ENCODE measurements around the gene SPATA9.
A peak's percentile ranks its signal among the peaks of the same experiment; 100 is the strongest.

SPATA9 gene

GRCh38 chr5:95725071-95725820, 42.5 kb upstream of the SPATA9 start:
- no peaks in the 10 kb centered on the region for H3K79me2 ChIP-seq (ENCODE audit: control insufficient read depth, insufficient read depth, low read length)
- H3K79me1 ChIP-seq (ENCODE audit: low read length): no peaks in the 10 kb centered on the region
- H2BK15ac ChIP-seq (replicated peaks; ENCODE audit: low read depth): peak overlapping the region; percentile 36
- no peaks in the 10 kb centered on the region for H3K36me3 ChIP-seq (ENCODE audit: control insufficient read depth, insufficient read depth, low read length)
- H2AK5ac ChIP-seq (ENCODE audit: low read length): no peak overlapping the region
- H4K8ac ChIP-seq (ENCODE audit: low read depth, low read length): no peak overlapping the region
- H3K23ac ChIP-seq (ENCODE audit: low read length): no peak overlapping the region
- H3K4ac ChIP-seq (ENCODE audit: low read depth, low read length): no peak overlapping the region
- peak overlapping the region; percentile 92 for H3K18ac ChIP-seq (ENCODE audit: low read length)
- H2BK5ac ChIP-seq (ENCODE audit: low read length): no peak overlapping the region
- no peak overlapping the region for H2BK120ac ChIP-seq (ENCODE audit: low read depth, low read length)
- no peak overlapping the region for H3K4me2 ChIP-seq (ENCODE audit: low read length)
- H4K5ac ChIP-seq (ENCODE audit: low read length): no peak overlapping the region
- no peak overlapping the region for H3K27ac ChIP-seq (ENCODE audit: low read depth, low read length)
- WGBS (ENCODE audit: extremely low coverage, insufficient coverage, low lambda C conversion rate): no CpG with 5 or more reads among the region's 5 CpGs
- peaks cover 13% of the 10 kb centered on the region for H3K4me1 ChIP-seq (ENCODE audit: control insufficient read depth, low read depth, low read length)
- H3K56ac ChIP-seq (ENCODE audit: low read length): no peak overlapping the region
- H3K27me3 ChIP-seq (ENCODE audit: insufficient read depth, low read length, poor library complexity): no peaks in the 10 kb centered on the region
- no peak for DNase-seq
- no peak overlapping the region for H3K4me3 ChIP-seq (ENCODE audit: low read length)
- H3K9ac ChIP-seq (ENCODE audit: low read length): no peak overlapping the region

- H3K27me3 ChIP-seq (ENCODE audit: insufficient read depth, low read length, poor library complexity): no peaks in the 10 kb centered on the region
- peak overlapping the region; percentile 49 for H3K56ac ChIP-seq (ENCODE audit: low read length)
- no CpG with 5 or more reads among the region's 5 CpGs for WGBS (ENCODE audit: extremely low coverage, insufficient coverage, low lambda C conversion rate)
- H4K5ac ChIP-seq (ENCODE audit: low read length): no peak overlapping the region
- H4K8ac ChIP-seq (ENCODE audit: low read depth, low read length): no peak overlapping the region
- peak; percentile 95 for DNase-seq
- no peak overlapping the region for H2BK15ac ChIP-seq (replicated peaks; ENCODE audit: low read depth)
- H3K4me1 ChIP-seq (ENCODE audit: control insufficient read depth, low read depth, low read length): peaks cover 14% of the 10 kb centered on the region
- H3K79me1 ChIP-seq (ENCODE audit: low read length): no peaks in the 10 kb centered on the region
- H3K9ac ChIP-seq (ENCODE audit: low read length): no peak overlapping the region
- no peak overlapping the region for H2AK5ac ChIP-seq (ENCODE audit: low read length)
- no peaks in the 10 kb centered on the region for H3K79me2 ChIP-seq (ENCODE audit: control insufficient read depth, insufficient read depth, low read length)
- no peak overlapping the region for H3K27ac ChIP-seq (ENCODE audit: low read depth, low read length)
- H3K4ac ChIP-seq (ENCODE audit: low read depth, low read length): no peak overlapping the region
- no peak overlapping the region for H3K23ac ChIP-seq (ENCODE audit: low read length)
- no peak overlapping the region for H3K4me2 ChIP-seq (ENCODE audit: low read length)
- H3K18ac ChIP-seq (ENCODE audit: low read length): no peak overlapping the region
- no peaks in the 10 kb centered on the region for H3K36me3 ChIP-seq (ENCODE audit: control insufficient read depth, insufficient read depth, low read length)
- H3K4me3 ChIP-seq (ENCODE audit: low read length): no peak overlapping the region
- no peak overlapping the region for H2BK120ac ChIP-seq (ENCODE audit: low read depth, low read length)
- no peak overlapping the region for H2BK5ac ChIP-seq (ENCODE audit: low read length)
These were observed 41.0 kb upstream of the SPATA9 start for GRCh38 chr5:95723632-95724369.

DNA sequence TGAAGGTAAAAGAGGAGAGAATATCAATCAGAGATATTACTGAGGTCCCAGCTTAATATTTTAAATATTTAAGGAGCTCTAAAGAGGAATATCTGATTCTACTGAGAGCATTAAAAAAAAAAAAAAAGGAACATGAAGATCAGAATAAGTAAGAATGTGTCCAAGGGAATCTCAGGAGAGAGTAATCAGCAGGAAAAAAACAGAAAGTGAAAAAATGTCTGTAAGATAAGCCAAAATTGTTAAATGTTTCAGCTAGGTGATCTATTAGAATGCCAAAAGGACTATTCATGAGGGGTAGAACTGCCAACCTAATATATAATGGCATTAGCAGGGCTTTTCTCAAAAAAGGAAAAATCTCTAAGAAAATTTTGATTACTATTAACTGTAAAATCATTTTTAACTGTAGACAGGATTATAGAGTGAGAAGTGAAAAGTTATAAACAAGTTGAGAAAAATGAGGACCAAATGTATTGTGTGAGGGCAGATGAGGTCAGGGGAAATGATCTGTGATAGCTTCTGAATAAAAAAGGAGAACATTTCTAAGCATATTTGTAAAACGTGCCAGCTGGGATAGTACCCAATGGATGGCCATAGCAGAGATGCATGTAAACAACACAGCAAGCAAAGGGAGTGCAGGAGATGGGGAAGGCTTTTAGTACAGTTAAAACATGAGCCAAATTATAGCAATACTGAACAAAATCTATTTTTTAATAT, 38.9 kb upstream of the SPATA9 start:
- peak overlapping the region; percentile 54 for H3K56ac ChIP-seq (ENCODE audit: low read length)
- no peak overlapping the region for H3K4me2 ChIP-seq (ENCODE audit: low read length)
- no peaks in the 10 kb centered on the region for H3K36me3 ChIP-seq (ENCODE audit: control insufficient read depth, insufficient read depth, low read length)
- H3K4me3 ChIP-seq (ENCODE audit: low read length): no peak overlapping the region
- H4K8ac ChIP-seq (ENCODE audit: low read depth, low read length): no peak overlapping the region
- peaks cover 14% of the 10 kb centered on the region for H3K4me1 ChIP-seq (ENCODE audit: control insufficient read depth, low read depth, low read length)
- H2BK120ac ChIP-seq (ENCODE audit: low read depth, low read length): peak overlapping the region; percentile 61
- no peak overlapping the region for H2AK5ac ChIP-seq (ENCODE audit: low read length)
- no peak for DNase-seq
- H2BK5ac ChIP-seq (ENCODE audit: low read length): no peak overlapping the region
- no peak overlapping the region for H4K5ac ChIP-seq (ENCODE audit: low read length)
- H3K23ac ChIP-seq (ENCODE audit: low read length): no peak overlapping the region
- no CpG with 5 or more reads among the region's 1 CpG for WGBS (ENCODE audit: extremely low coverage, insufficient coverage, low lambda C conversion rate)
- H3K27me3 ChIP-seq (ENCODE audit: insufficient read depth, low read length, poor library complexity): no peaks in the 10 kb centered on the region
- peak overlapping the region; percentile 92 for H2BK15ac ChIP-seq (replicated peaks; ENCODE audit: low read depth)
- H3K9ac ChIP-seq (ENCODE audit: low read length): no peak overlapping the region
- no peaks in the 10 kb centered on the region for H3K79me2 ChIP-seq (ENCODE audit: control insufficient read depth, insufficient read depth, low read length)
- H3K27ac ChIP-seq (ENCODE audit: low read depth, low read length): no peak overlapping the region
- H3K79me1 ChIP-seq (ENCODE audit: low read length): no peaks in the 10 kb centered on the region
- no peak overlapping the region for H3K4ac ChIP-seq (ENCODE audit: low read depth, low read length)
- no peak overlapping the region for H3K18ac ChIP-seq (ENCODE audit: low read length)

DNA sequence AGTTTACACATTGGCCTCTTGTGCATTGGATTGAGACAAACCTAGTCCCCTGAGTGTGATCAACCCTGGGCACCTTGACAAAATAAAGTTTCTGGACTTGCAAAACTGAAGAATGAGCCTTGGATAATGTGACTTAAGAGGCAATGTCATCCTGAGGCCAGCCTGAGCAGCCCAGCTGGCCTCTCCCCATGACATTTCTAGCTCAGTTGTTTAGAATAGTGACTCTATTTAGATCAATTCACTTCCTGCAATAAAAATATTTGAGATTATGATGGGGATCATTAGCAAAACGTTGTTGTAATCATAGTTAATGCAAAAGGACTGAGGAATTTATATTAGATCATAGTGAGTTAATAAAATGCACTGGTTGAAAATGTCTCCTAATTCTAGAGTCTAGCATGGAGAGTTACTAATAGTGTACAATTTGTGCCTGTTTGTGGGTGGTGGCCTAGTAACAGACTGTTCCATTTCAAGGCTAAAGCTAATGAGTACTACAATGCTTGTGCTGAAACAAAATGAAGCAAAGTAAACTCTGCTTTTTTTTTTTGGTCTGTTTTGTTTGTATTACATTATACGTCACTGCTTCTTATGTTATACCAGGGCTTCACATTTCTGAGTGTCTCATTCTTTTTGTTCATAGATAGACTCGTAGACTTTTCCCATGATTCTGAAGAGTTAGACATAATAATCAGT, 37.4 kb upstream of the SPATA9 start:
- Histone ChIP-seq H3K4me2 (ENCODE audit: low read length) (no peak overlapping the region), H3K4me1 (ENCODE audit: control insufficient read depth, low read depth, low read length) (peaks cover 11% of the 10 kb centered on the region), H4K8ac (ENCODE audit: low read depth, low read length) (no peak overlapping the region), H3K56ac (ENCODE audit: low read length) (peak overlapping the region; percentile 71), H3K27me3 (ENCODE audit: insufficient read depth, low read length, poor library complexity) (no peaks in the 10 kb centered on the region), H3K79me2 (ENCODE audit: control insufficient read depth, insufficient read depth, low read length) (no peaks in the 10 kb centered on the region), H3K79me1 (ENCODE audit: low read length) (no peaks in the 10 kb centered on the region), H2AK5ac (ENCODE audit: low read length) (no peak overlapping the region), H3K9ac (ENCODE audit: low read length) (no peak overlapping the region), H4K5ac (ENCODE audit: low read length) (no peak overlapping the region), H3K4ac (ENCODE audit: low read depth, low read length) (peak overlapping the region; percentile 59), H3K36me3 (ENCODE audit: control insufficient read depth, insufficient read depth, low read length) (no peaks in the 10 kb centered on the region), H2BK15ac (replicated peaks; ENCODE audit: low read depth) (peak overlapping the region; percentile 12), H2BK120ac (ENCODE audit: low read depth, low read length) (no peak overlapping the region), H3K18ac (ENCODE audit: low read length) (peak overlapping the region; percentile 76), H2BK5ac (ENCODE audit: low read length) (no peak overlapping the region), H3K23ac (ENCODE audit: low read length) (no peak overlapping the region), H3K4me3 (ENCODE audit: low read length) (no peak overlapping the region), H3K27ac (ENCODE audit: low read depth, low read length) (no peak overlapping the region)
- no peak for DNase-seq
- no CpG with 5 or more reads among the region's 3 CpGs for WGBS (ENCODE audit: extremely low coverage, insufficient coverage, low lambda C conversion rate)

DNA sequence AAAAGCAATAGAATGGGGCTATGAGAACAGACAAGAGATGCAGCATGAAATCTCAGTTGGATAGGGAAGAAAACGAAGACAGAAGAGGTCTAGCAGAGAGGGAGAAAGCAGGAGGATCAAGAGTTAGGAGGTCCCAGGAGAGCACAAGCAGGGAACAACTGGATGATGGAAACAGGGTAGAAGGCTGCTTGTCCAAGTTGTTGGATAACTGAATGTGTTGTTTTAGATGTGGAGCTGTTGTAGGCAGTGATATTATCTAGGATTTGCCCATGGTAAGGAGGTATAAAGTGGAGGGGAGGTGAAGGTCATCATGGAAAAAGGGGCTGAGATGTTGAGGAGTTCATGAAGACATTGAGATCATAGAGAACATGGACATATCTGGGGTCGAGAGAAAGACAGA, 35.9 kb upstream of the SPATA9 start:
- H2BK120ac ChIP-seq (ENCODE audit: low read depth, low read length): no peak overlapping the region
- H2BK5ac ChIP-seq (ENCODE audit: low read length): peak overlapping the region; percentile 99
- H3K36me3 ChIP-seq (ENCODE audit: control insufficient read depth, insufficient read depth, low read length): no peaks in the 10 kb centered on the region
- peaks cover 11% of the 10 kb centered on the region for H3K4me1 ChIP-seq (ENCODE audit: control insufficient read depth, low read depth, low read length)
- peak overlapping the region; percentile 71 for H4K5ac ChIP-seq (ENCODE audit: low read length)
- peak overlapping the region; percentile 58 for H3K27ac ChIP-seq (ENCODE audit: low read depth, low read length)
- peak overlapping the region; percentile 71 for H3K9ac ChIP-seq (ENCODE audit: low read length)
- DNase-seq: no peak
- peak overlapping the region; percentile 85 for H3K4ac ChIP-seq (ENCODE audit: low read depth, low read length)
- H3K4me2 ChIP-seq (ENCODE audit: low read length): peak overlapping the region; percentile 15
- H3K56ac ChIP-seq (ENCODE audit: low read length): peak overlapping the region; percentile 85
- H3K27me3 ChIP-seq (ENCODE audit: insufficient read depth, low read length, poor library complexity): no peaks in the 10 kb centered on the region
- H3K4me3 ChIP-seq (ENCODE audit: low read length): no peak overlapping the region
- H3K18ac ChIP-seq (ENCODE audit: low read length): peak overlapping the region; percentile 25
- no peaks in the 10 kb centered on the region for H3K79me2 ChIP-seq (ENCODE audit: control insufficient read depth, insufficient read depth, low read length)
- H3K23ac ChIP-seq (ENCODE audit: low read length): peak overlapping the region; percentile 54
- peak overlapping the region; percentile 7 for H2BK15ac ChIP-seq (replicated peaks; ENCODE audit: low read depth)
- H4K8ac ChIP-seq (ENCODE audit: low read depth, low read length): no peak overlapping the region
- no CpG with 5 or more reads among the region's 2 CpGs for WGBS (ENCODE audit: extremely low coverage, insufficient coverage, low lambda C conversion rate)
- no peaks in the 10 kb centered on the region for H3K79me1 ChIP-seq (ENCODE audit: low read length)
- H2AK5ac ChIP-seq (ENCODE audit: low read length): peak overlapping the region; percentile 100
